GM04504 (cell line): ENCODE results near the gene ZNF678.
"Not testable (repeated sequence)": the region's sequence is repeated elsewhere in the genome, so short reads cannot be mapped to it uniquely, and the experiment has no call there.

Experiments
- DNase-seq: peaks from one replicate; pipeline ENCODE4 v3.0.0-alpha.2; 2012; ENCODE audit warnings: low read depth

Gene ZNF678

DNA sequence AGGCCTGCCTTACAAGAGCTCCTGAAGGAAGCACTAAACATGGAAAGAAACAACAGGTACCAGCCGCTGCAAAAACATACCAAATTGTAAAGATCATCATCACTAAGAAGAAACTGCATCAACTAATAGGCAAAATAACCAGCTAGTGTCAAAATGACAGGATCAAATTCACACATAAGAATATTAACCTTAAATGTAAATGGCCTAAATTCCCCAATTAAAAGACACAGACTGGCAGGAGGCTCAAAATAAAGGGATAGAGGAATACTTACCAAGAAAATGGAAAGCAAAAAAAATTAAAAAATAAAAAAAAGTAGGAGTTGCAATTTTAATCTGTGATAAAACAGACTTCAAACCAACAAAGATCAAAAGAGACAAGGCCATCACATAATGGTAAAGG, 11.5 kb upstream of the ZNF678 start:
- DNase-seq = not testable (repeated sequence)

DNA sequence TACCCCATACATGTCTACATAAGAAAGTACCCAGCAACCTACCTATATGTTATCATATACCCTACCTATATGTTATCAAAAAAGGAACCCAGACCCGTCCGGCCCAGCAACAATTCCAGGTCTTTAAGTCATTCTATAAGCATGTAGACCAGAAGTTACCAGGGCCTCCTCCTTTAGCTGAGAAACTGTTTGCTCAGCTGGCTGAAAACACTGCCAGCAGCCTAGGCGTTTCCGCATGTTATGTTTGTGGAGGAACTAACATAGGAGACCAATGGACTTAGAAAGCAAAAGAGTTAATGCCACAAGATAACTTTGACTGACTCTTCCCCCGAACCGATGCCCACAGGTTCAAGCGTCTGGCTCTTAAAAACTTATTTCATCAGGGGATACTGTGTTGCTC, 7.1 kb upstream of the ZNF678 start:
- DNase-seq = no peak

DNA sequence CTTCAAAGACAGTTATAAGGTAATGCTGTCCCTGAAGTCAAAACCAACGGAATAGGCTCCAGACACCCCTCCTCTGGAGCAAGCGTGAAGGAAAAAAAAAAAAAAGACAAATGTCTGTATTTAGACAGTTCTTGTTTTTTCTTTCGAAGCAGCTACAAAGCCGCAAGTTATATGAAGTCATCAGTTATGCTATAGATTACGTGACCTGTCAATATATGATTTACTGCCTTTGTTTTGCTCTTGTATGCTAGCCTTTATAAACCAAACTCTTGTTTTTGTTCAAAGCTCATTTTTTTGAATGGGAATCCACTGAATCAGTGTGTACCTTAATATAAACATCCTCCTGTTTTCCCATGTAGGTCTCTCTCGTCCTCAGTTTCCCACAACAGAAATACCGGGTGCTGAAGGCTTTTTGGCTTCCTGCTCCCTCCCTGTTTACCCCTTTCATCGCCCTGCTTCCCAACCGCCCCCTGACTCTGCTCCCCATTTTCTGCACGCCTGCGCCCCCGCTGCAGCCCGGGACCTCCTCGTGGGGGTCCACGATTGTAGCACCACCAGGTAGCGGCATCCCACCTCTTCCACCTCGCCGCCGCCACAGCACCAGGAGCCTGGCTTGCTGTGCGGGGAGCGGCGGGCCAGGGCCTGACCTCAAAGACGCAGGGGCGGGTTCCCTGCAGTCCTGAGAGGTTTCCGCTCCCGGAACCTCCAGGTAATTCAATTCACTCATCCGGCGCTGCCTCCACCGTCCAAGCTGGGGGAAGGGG, 5.2 kb upstream of the ZNF678 start:
- no peak for DNase-seq

DNA sequence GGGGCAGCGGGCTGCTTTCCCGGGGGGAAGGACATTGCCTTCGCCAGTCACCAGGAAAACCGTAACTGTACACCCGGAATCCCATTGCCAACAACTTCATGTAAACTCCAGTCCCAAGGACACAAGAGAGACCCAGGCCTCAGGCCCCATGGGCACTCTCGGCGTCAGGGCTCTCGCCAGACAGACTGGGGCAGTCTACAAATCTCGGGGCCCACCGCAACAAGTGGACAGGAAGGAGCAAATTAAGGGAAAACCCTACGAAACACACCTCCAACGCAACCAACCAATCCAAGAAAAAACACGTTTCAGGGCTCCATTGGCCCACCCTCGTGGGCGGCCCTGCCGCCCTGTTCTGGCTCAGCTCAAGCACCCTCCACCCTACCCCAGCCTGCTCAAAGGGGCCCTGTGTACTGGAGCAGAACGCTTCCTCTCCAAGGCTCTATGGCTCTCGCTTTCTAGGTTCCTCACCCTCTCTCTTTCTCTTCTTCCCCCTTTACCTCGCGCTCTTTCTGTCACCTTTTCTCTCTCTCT, 4.6 kb upstream of the ZNF678 start:
- DNase-seq = no peak

DNA sequence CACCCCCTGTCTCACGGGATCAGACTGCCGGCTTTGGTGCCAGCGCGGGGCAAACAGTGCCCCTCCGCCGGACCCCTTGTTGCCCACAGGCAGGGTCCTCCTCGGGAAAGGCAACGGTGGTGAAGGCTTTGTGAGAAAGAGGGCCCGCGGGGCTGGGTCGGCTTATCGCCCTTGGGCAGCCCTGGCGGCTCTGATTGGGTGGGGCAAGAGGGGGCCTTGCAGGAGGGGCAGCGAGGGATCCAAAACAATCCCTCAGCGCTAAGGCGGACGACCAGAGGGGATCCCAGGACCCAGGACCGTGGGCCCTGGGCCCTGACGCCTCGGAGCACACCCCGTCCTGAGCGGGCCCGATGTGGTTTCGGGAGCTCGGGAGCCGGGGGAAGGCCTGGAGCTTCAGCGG, 3.9 kb upstream of the ZNF678 start:
- no peak for DNase-seq

DNA sequence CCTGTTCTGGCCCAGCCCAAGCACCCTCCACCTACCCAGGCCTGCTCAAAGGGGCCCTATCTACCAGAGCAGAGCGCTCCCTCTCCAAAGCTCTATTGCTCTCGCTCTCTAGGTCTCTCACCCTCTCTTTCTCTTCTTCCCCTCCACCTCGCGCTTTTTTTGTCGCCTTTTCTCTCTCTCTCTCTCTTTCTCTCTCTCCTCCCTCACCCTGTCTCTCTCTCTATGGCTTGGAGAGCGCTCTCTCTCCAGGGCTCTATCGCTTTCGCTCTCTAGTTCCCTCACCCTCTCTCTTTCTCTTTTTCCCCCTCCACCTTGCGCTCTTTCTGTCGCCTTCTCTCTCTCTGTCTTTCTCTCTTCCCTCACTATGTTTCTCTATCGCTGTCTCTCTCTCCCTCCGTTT, 3.4 kb upstream of the ZNF678 start:
- DNase-seq = no peak

DNA sequence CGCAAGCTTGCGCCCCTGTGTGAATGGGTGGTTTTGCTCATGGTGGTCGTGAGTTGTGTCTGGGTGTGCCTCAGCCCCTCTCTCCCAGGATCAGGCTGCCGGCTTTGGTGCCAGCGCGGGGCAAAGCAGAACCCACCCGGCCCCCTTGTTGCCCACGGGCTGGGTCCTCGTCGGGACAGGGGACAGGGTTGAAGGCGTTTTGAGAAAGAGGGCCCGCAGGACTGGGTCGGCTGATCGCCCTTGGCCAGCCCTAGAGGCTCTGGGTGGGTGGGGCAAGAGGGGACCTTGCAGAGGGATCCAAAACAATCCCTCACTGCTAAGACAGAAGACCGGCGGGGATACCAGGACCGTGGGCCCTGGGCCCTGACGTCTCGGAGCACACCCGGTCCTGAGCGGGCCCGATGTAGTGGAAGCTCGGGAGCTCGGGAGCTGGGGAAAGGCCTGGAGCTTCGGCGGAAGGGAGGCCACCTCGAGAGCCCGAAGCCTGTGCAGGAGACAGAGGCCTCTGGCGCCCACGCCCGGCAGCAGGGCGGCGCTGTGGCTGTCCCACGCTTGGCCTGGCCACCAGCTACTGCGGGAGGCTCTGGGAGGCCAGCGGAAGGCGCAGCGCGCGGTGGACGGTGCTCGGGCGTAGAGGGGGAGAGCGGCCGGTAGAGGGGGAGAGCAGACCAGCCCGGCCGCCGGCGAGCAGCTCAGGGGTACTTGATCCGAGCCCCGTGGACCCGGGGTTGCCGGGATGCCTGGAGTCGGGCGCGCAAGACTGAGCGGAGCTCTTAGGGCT, 2.8 kb upstream of the ZNF678 start:
- DNase-seq = no peak

DNA sequence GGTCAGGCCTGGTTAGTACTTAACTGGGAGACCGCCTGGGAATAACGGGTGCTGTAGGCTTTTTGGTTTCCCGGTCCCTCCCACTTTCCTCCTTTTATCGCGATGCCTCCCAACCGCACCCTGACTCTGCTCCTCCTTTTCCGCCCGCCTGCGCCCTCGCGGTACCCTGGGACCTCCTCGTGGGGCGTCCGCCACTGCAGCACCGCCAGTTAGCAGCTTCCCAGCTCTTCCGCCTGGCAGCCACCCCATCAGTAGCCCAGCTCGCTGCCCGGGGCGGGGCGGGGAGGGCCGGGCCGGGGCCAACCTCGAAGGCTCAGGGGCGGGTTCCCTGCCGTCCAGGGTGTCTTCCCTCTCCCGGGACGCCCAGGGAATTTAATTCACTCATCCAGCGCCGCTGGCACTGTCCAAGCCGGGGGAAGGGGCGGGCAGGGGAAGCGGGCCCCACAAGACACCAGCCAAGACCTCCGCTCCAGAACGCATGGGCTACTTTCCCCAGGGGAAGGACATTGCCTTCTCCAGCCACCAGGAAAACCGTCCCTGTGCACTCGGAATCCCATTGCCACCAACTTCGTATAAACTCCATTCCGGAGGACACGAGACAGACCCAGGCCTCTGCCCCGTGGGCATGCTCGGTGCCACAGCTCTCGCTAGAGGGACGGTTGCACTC, 2.0 kb upstream of the ZNF678 start:
- DNase-seq = no peak

DNA sequence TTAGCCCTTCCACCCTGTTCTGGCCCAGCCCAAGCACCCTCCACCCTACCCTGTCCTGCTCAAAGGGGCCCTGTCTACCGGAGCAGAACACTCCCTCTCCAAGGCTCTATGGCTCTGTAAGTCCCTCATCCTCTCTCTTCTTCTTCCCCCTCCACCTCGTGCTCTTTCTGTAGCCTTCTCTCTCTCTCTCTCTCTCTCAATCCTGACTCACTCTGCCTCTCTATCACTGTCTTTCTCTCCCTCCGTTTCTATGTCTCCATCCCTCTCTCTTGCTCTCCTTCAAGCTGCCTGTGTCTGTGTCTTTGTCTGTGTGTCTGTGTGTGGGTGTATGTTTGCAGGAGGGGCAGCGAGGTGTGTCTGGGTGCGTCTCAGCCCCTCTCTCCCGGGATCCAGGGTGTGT, 1.3 kb upstream of the ZNF678 start:
- no peak for DNase-seq

DNA sequence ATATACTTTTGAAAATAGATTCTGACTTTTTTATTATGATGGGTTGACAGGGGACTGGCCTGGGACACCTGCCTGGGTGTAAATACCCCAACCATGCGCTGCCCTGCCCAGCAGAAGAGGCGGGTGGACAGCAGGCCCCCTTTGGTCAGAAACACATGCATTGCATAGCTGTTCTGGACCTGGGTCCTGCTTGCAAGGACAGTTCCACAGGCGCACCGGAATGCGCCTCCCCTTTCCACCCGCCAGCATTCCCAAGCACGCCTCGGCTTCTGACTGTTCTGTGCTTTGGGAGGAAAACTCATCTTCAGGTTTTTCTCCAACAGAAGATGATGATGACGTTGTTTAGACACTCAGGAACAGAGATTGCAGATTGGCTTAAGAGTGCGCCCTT, 428 bp upstream of the ZNF678 start:
- no peak for DNase-seq

DNA sequence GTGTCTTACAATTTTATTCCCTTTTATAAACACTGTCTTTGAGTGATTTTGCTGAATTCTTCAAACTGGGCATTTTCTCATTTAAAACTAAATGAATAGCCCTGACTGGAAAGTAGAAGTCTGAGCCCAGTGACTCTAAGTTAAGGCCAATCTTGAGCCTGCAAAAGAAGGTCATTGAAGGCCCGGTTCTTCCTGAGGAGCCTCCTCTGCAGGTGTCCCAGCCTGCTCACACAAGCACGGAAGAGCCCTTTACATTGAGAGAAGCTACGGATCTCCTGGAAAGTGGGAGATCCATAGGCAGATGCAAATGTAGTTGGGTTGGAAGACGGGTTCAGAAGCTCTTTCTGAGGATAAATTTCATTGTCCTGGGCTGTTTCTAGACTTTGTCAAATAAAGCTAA, 3.9 kb downstream of the ZNF678 start:
- DNase-seq = no peak

DNA sequence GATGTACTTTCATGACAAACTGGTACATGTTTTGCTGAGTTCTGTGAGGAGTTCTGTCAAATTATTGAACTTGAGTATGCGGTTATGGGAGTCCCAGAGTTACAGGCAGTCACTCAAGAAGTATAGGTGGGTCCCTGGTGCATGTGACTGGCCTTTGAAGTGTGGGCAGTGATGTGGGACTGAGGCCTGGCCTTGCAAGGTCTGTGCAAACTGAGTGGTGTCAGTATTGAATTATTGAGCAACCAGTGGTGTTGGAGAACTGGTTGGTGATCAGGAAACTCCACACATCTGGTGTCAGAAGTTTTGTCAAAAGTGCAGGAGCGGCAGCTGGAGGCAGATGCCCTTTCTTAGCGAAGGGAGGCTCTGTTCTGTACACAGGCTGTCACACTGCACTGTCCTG, 5.2 kb downstream of the ZNF678 start:
- DNase-seq = no peak

DNA sequence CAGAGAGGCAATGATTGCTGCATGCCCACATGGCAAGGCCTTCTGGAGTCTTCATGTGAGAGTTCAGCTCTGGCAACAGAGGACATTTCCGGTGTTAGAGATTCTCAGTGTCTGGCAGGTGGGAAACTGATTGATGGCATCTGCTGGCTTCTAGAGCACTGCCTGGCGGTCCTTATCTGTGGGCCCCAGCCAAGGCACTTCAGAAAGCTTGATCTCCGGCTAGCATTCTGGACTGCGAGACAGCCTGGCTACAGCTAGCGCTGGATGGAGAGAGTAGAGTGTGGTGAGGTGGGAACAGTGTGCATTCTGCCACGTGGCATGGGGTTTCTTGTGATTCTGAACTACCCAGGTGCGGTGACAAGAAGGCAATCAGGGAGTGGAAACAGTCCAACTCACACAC, 9.4 kb downstream of the ZNF678 start:
- DNase-seq = no peak

DNA sequence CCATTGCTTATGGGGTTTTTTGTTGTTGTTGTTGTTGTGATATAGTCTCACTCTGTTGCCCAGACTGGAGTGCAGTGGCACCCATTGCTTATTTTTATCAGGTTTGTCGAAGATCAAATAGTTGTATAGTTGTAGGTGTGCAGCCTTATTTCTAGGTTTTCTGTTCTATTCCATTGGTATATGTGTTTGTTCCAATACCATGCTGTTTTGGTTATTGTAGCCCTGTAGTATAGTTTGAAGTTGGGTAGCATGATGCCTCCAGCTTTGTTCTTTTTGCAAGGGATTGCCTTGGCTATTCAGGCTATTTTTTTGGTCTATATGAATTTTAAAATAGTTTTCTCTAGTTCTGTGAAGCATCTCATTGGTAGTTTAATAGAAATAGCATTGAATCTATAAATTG, 11.6 kb downstream of the ZNF678 start:
- DNase-seq = no peak

DNA sequence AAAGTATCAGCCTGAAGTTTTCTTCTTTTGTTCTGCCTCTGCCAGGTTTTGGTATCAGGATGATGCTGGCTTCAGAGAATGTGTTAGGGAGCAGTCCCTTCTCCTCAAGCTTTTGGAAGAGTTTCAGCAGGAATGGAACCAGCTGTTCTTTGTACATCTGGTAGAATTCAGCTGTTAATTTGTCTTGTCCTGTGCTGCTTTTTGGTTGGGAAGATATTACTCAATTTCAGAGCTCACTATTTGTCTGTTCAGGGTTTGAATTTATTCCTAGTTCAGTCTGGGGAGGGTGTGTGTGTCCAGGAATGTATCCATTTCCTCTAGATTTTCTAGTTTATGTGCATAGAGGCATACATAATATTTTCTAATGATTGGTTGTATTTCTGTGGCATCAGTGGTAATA, 12.8 kb downstream of the ZNF678 start:
- DNase-seq = no peak

DNA sequence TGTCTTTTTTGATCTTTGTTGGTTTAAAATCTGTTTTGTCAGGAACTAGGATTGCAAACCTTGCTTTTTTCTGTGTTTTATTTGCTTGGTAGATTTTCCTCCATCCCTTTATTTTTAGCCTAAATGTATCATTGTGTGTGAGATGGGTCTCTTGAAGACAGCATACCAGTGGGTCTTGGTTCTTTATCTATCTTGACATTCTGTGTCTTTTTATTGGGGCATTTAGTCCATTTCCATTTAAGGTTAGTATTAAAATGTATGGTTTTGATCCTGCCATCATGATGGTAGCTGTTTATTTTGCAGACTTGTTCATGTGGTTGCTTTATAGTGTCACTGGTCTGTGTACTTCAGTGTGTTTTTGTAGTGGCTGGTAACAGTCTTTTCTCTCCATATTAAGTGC, 14.1 kb downstream of the ZNF678 start:
- no peak for DNase-seq

DNA sequence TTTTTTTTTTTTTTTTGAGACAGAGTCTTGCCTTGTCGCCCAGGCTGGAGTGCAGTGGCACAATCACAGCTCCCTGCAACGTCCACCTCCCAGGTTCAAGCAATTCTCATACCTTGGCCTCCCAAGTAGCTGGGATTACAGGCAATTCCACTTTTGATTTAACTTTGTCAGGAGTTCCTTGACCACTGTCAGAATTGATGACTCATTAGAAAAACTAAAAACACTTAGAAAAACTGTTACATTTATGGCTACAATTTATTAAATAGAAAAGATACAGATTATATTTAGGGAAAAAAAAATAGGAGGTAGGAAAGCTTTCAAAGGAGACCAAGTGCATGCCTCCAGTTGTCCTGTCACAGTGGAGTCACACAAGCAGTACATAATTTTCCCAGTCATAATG, 20.0 kb downstream of the ZNF678 start:
- no peak for DNase-seq

DNA sequence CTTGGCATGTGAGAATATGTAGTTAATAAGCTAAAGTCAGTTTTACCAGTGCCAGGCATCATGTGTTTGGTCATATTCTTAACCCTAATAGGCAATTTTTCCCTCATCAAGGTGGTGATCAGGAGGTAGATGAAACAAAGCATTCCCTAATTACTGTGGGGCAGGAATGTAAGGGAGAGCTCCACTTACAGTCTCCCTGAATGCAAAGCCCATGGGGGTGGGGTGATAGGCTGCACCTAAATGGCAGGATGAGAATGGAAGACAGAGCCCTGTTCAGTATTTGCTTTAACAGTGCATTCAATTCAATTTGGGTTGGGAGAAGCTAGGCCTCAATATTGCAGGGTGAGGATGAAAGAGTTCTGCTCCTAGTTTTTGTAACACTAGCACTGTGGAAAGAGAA, 23.4 kb downstream of the ZNF678 start:
- no peak for DNase-seq

DNA sequence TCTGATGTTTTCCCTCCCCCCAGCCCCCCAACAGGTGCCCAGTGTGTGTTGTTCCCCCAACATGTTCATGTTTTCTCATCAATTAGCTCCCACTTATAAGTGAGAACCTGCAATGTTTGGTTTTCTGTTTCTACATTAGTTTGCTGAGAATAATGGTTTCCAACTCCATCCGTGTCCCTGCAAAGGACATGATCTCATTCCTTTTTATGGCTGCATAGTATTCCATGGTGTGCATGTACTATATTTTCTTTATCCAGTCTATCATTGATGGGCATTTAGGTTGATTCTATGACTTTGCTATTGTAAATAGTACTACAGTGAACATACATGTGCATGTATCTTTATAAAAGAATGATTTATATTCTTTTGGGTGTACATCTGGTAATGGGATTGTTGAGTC, 24.6 kb downstream of the ZNF678 start:
- no peak for DNase-seq

DNA sequence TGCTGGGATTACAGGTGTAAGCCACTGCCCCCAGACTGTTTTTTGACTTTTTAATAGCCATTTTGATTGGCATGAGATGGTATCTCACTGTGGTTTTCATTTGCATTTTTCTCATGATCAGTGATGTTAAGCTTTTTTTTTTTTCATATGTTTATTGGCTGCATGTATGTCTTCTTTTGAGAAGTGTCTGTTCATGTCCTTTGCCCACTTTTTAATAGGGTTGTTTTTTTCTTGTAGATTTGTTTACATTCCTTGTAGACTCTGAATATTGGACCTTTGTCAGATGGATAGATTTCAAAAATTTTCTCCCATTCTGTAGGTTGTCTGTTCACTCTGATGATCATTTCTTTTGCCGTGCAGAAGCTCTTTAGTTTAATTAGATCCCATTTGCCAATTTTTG, 25.4 kb downstream of the ZNF678 start:
- DNase-seq = not testable (repeated sequence)

DNA sequence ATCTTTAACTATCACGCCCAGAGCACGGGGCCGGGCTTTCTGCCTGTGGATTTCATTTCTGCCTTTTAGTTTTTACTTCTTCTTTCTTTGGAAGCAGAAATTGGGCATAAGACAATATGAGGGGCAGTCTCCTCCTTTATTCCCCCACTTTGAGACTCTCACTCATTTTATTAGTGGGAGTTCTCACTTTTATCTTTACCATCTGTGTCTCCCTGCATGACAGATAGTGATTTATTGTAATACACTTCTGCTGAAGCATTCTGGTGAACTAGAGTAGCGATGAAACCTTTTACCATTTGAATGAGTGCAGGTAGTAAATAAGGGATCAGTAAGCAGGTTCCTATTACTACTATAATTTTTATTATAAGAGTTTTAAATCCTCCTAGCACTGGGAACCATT, 26.4 kb downstream of the ZNF678 start:
- not testable (repeated sequence) for DNase-seq

DNA sequence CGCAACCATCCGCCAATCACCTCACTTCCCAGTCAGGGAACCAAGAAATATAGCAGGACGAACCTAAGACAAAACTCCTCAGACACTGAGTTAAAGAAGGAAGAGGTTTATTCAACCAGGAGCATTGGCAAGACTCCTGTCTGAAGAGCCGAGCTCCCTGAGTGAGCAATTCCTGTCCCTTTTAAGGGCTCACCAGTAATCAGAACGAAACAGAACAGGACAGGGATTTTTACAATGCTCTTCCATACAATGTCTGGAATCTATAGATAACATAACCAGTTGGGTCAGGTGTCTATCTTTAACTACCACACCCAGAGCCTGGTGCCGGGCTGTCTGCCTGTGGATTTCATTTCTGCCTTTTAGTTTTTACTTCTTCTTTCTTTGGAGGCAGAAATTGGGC, 32.9 kb downstream of the ZNF678 start:
- not testable (repeated sequence) for DNase-seq

DNA sequence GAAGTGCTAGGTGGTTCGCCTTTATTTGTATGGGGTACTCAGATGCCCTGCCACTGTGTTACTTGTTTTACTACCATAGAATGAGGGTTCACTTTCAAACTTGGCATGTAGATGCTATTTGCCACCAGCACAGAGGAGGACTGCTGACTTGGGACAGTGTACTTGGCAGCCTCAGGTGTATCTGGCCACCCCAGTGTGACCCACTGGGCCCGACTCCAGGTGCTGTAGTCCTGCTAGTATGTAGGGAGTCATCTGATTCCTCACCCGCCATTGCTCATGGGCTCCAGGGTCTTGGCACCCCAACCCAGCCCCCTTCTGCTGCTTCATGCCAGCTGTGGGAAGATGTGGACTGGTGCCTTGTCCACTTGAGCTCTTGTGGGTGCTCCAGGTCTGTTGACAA, 40.0 kb downstream of the ZNF678 start:
- no peak for DNase-seq
